HG03097 (cell line): ENCODE data around the gene YLPM1.

ENCODE experiments used
- ATAC-seq: cut with Tn5 transposase; IDR thresholded peaks from one replicate; pipeline ENCODE4 v1.9.1; 2021; ENCODE audit not compliant: unreplicated experiment, low FRiP score

YLPM1 gene

GRCh38 chr14:74865156-74865555 lies 102.0 kb downstream of the YLPM1 start:
- ATAC-seq = no peak

GRCh38 chr14:74866708-74867389 lies 103.7 kb downstream of the YLPM1 start:
- no peak for ATAC-seq

- ATAC-seq = no peak
Observed at GRCh38 chr14:74867673-74868072, 104.6 kb downstream of the YLPM1 start.

DNA sequence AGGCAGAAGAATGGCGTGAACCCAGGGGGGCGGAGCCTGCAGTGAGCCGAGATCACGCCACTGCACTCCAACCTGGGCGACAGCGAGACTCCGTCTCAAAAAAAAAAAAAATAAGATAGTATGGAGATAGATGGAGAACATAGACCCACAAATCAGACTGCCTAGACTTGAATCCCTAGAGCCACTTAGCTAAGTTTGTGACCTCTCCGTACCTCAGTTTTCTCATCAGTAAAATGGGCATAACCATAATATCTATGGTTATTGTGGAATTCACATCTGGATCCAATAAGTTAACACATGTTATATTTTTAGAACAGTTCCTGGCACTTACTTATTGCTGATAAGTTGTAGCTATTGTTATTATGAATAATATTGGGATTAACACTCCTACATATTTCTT lies 105.6 kb downstream of the YLPM1 start:
- ATAC-seq = no peak

- no peak for ATAC-seq
Observed at GRCh38 chr14:74871819-74872218, 108.7 kb downstream of the YLPM1 start.

GRCh38 chr14:74875204-74875603 lies 112.1 kb downstream of the YLPM1 start:
- ATAC-seq = no peak

DNA sequence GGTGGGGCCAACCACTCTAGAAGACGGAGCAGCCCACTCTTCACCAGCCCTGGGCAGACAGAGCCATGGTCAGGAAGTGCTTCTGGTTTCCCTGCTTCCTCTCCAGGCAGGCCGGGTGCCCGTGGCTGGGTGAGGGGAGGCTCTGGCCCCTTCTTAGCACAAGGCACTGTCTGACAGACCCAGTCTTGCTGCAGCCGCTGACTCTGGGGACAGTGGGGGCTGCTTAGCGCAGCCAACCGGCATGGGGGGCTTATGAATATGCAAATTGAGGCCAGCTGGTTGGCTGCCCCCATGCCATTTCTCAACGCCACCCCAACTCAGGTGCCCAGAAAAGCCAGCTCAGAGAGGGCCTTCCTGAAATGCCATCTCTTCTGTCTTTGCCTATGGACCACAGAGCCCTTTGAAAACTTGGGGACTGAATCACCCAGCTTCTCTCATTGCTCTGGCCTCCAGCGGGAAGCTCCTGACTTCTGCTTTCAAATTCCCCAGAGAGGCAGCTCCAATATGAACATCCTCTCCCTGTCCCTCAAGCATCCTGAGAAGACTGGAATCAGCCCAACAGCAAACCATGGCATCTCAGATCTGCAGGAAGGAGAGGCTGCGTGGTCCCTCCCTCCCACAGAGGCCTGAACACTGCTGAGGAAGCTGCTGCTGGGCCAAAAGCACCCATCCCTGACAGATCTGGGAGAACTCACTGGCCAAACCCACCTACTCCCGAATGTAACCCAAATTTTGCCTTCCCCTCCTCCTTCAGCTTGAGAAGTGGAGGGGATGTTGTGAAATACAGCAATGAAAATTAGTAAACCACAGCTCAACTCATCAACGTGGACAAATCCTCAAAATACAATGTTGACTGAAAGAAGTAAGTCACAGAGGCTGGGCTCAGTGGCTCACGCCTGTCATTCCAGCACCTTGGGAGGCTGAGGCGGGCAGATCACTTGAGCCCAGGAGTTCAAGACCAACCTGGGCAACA lies 113.1 kb downstream of the YLPM1 start, which contains the start of gene PROX2:
PROX2 (minus strand) TSS at position 205 of the 973 bp plus-strand sequence. CDS start 12,311 bp downstream, outside the sequence.
- ATAC-seq = no peak

GRCh38 chr14:74879427-74880182 lies 116.5 kb downstream of the YLPM1 start:
- no peak for ATAC-seq

- peak; percentile 80 for ATAC-seq
Observed at GRCh38 chr14:74881431-74882102, 118.5 kb downstream of the YLPM1 start, which contains the start of gene DLST. DLST (plus strand) TSS chr14:74881916; CDS start chr14:74881954, 38 bp downstream.

GRCh38 chr14:74882103-74882920 lies 119.2 kb downstream of the YLPM1 start:
- peak; percentile 30 for ATAC-seq
